GM19455 (cell line): Measurements from ENCODE around the gene SMYD3.
"Not testable (repeated sequence)": the region's sequence is repeated elsewhere in the genome, so short reads cannot be mapped to it uniquely, and the experiment has no call there.

Experiments used
- ATAC-seq: cut with Tn5 transposase; IDR thresholded peaks from one replicate; pipeline ENCODE4 v1.9.1; 2021; ENCODE audit not compliant: unreplicated experiment

Gene SMYD3

GRCh38 chr1:246367041-246367440, 140.0 kb downstream of the SMYD3 start:
- no peak for ATAC-seq

- ATAC-seq, result no peak
Measured at GRCh38 chr1:246365708-246366107, 141.4 kb downstream of the SMYD3 start.

GRCh38 chr1:246364415-246364941, 142.6 kb downstream of the SMYD3 start:
- peak; percentile 90 for ATAC-seq

DNA sequence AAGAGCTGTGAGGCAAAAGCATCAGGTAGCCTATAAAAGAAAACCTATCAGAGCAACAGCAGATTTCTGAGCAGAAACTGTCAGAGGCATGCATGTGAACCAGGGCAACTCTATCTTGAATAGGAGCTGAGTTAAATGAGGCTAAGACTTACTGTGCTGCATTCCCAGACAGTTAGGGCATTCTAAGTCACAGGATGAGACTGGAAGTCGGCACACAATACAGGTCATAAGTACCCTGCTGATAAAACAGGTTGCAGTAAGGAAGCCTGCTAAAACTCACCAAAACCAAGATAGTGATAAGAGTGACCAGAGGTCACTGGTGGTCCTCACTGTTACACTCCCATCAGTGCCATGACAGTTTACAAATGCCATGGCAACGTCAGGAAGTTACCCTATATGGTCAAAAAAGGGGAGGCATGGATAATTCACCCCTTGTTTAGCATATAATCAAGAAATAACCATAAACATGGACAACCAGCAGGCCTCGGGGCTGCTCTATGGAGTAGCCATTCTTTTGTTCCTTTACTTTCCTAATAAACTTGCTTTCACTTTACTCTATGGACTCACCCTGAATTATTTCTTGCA, 150.0 kb downstream of the SMYD3 start:
- not testable (repeated sequence) for ATAC-seq

DNA sequence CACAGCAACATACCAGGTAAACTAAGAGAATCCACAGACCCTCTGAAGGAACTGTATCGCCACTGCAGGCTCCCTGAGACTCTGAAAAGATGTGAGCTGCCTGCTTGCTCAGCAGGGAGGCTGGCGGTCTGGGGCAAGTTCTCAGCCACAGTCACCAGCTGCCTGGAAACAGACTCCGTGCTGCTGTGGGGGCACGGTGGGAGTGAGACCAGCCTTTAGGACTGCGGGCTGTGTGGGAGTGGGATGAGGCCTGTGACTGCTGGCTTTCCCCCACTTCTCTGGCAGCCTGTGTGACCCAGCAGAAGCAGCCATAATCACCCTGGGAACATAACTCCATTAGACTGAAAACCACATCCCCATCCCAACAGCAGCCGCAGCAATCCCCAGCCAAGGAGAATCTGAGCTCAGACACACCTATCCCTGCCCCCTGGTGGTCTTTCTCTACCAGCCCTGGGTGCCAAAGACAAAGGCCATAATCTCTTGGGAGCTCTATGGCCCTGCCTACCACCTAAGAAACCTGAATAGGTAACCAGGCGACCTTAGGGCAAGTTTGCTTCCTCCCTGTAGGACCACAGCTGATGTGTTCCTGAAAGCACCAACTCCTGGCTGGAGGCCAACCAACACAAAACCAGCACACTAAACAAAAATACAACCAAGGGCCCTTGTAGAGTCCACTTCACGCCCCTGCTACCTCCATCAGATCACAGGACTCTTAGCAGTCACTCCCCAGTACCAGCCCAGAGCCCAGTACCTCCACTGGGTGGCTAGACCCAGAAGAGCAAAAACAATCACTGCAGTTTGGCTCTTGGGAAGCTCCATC, 151.5 kb downstream of the SMYD3 start:
- ATAC-seq, result no peak

DNA sequence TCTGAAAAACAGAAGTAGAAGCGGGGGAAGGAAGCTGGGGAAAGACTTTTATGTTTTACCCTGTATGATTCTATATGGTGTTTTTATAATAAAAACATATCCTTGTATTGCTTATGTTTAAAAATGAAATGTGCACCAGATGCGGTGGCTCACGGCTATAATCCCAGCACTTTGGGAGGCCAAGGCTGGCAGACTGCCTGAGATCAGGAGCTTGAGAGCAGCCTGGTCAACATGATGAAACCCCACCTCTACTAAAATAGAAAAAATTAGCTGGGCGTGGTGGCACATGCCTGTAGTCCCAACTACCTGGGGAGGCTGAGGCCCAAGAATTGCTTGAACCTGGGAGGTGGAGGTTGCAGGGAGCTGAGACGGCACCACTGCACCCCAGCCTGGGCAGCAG, 155.4 kb downstream of the SMYD3 start:
- no peak for ATAC-seq

DNA sequence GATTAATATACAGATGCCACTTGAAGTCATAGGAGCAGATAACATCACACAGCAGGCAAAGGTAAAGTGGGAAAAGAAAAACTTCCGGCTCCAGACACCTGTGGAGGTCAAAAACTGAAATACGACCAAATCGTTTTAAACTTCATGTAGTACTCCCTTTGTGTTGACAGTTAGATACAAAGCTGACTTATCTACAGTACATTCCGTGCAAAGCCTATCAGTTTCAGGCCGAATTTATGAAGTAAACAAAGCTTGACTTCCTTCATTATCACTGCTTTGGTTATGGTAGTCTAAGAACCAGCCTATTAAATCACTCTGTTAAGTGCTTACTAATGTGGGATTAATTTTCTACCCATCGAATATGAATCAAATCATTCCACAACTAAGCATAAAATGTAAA, 156.3 kb downstream of the SMYD3 start:
- ATAC-seq, result no peak

DNA sequence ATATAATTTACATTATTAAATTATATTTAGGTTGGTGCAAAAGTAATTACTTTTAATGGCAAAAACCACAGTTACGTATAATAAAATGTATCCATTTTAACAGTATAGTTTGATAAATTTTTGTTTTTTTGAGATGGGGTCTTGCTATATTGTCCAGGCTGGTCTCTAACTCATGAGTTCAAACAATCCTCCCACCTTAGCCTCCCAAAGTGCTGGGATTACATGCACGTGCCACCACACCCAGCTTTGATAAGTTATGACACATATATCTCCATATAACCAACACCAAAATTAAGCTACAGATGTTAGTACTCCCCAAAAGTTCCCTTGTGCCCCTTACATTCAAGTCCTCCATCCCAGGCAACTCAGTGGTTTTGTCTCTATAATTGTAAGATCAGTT, 163.1 kb downstream of the SMYD3 start:
- no peak for ATAC-seq

GRCh38 chr1:246343251-246343650, 163.8 kb downstream of the SMYD3 start:
- no peak for ATAC-seq

GRCh38 chr1:246338546-246338945, 168.5 kb downstream of the SMYD3 start:
- ATAC-seq, result no peak

DNA sequence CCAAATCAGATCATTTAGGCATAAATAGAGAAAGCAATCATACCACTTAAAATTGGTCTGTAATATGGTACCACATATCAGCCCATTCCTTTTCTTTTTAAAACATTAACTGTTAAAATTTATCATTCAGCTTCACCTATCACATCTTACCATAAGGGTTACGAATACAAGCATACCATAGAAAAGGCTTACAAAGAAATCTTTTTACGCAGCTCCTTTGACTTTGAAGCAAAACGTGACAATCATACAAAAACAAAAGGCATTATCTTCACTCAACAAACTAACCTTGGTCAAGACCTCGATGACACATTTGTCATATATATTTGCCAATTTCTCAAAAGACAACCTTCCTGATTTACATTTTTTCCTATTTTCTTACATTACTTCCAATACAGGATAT, 169.0 kb downstream of the SMYD3 start:
- ATAC-seq, result no peak

GRCh38 chr1:246335151-246335550, 171.9 kb downstream of the SMYD3 start:
- ATAC-seq, result no peak

- no peak for ATAC-seq
Measured at GRCh38 chr1:246333855-246334254, 173.2 kb downstream of the SMYD3 start.

DNA sequence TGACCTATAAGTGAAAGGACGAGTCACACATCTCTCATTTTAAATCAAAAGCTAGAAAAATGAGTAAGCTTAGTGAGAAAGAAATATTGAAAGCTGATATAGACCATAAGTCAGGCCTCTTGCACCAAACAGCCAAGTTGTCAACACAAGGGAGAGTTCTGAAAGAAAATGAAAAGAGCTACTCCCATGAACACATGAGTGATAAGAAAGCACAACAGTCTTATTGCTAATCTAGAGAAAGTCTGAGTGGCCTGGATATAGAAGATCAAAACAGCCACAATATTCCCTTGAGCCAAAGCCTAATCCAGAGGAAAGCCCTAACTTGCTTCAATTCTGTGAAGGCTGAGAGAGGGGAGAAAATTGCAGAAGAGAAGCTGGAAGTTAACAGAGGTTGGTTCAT, 175.0 kb downstream of the SMYD3 start:
- no peak for ATAC-seq

GRCh38 chr1:246329900-246330299, 177.2 kb downstream of the SMYD3 start:
- peak; percentile 96 for ATAC-seq

DNA sequence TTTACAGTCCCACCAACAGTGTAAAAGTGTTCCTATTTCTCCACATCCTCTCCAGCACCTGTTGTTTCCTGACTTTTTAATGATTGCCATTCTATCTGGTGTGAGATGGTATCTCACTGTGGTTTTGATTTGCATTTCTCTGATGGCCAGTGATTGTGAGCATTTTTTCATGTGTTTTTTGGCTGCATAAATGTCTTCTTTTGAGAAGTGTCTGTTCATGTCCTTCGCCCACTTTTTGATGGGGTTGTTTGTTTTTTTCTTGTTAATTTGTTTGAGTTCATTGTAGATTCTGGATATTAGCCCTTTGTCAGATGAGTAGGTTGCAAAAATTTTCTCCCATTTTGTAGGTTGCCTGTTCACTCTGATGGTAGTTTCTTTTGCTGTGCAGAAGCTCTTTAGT, 177.8 kb downstream of the SMYD3 start:
- ATAC-seq, result not testable (repeated sequence)

- ATAC-seq, result no peak
Measured at GRCh38 chr1:246324711-246325110, 182.4 kb downstream of the SMYD3 start.

GRCh38 chr1:246324033-246324432, 183.0 kb downstream of the SMYD3 start:
- not testable (repeated sequence) for ATAC-seq

DNA sequence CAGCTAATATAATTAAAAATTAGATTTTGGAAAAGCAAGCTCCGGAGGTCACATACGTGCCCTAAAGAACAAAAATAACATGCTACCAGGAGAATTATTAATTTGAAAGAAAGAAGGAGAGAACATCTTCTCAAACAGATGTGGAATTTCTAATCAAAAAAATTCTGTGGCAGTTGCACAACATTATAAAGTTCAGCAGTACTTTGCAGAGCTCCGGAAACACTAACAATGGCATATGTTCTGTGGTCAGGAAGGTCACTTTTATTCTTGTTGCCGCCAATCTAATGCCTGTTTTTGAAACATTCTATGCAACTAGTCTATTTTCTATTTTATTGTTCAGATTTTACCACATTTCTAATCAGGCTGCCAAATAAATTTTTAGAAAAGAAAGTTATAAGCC, 186.8 kb downstream of the SMYD3 start:
- no peak for ATAC-seq

GRCh38 chr1:246319083-246319714, 187.9 kb downstream of the SMYD3 start:
- no peak for ATAC-seq

GRCh38 chr1:246318622-246319021, 188.5 kb downstream of the SMYD3 start:
- ATAC-seq, result no peak

DNA sequence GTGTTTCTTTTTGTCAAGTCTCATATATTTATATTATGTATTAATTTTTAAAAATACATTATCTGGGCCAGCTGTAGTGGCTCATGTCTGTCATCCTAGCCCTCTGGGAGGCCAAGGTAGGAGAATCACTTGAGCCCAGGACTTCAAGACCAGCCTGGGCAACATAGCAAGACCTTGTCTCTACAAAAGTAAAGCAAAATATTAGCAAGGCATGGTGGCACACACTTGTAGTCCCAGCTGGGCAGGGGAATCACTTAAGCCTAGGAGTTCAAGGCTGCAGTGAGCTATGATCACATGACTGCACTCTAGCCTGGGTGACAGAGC, 189.1 kb downstream of the SMYD3 start:
- ATAC-seq, result no peak
